Fibroblast of lung (primary cell): ENCODE results near the gene COPS4. TPM values are rescaled to one million over a fixed set of nuclear protein-coding genes. Genes with fewer than 3 reads are reported as not detected.

Experiments used
- DNase-seq, 2 donors: peaks; one replicate each; pipeline versions ENCODE4 v3.0.0 to v3.0.0-alpha.2; 2010; ENCODE audit warnings: low read depth in 2 of 2
- H2AFZ ChIP-seq: 2 replicates; pipeline ENCODE4 v1.5.1; 2012; ENCODE audit warnings: low read length, control low read depth, inconsistent platforms
- H3K27ac ChIP-seq: 2 replicates; pipeline ENCODE4 v1.5.1; 2011; ENCODE audit warnings: low read length, control low read depth; ENCODE audit not compliant: insufficient read depth
- H3K27me3 ChIP-seq: 2 replicates; pipeline ENCODE4 v1.5.1; 2011; ENCODE audit warnings: mild to moderate bottlenecking, low read length; ENCODE audit not compliant: control insufficient read depth, insufficient read depth
- H3K36me3 ChIP-seq: 2 replicates; pipeline ENCODE4 v1.5.1; 2011; ENCODE audit warnings: low read length; ENCODE audit not compliant: control insufficient read depth, insufficient read depth
- H3K4me1 ChIP-seq: 2 replicates; pipeline ENCODE4 v1.5.1; 2011; ENCODE audit warnings: low read length; ENCODE audit not compliant: control insufficient read depth, insufficient read depth; ENCODE audit errors: extremely low read depth
- H3K4me2 ChIP-seq: 2 replicates; pipeline ENCODE4 v1.5.1; 2011; ENCODE audit warnings: low read length, control low read depth; ENCODE audit not compliant: insufficient read depth; ENCODE audit errors: extremely low read depth
- H3K4me3 ChIP-seq, 4 experiments: fragments of 200-600 bp in 1 of 4; sonication (generic) in 1 of 4; replicated peaks in 1 of 4; 2 replicates each; pipeline ENCODE4 v1.5.1; 2011 to 2016; ENCODE audit warnings: low read length in 4 of 4, low read depth in 3 of 4, mild to moderate bottlenecking in 3 of 4, control low read depth in 2 of 4, inconsistent platforms in 1 of 4, mixed read lengths in 1 of 4; ENCODE audit not compliant: insufficient read depth in 1 of 4; ENCODE audit errors: control extremely low read depth in 1 of 4
- H3K79me2 ChIP-seq: 2 replicates; pipeline ENCODE4 v1.5.1; 2012; ENCODE audit warnings: mild to moderate bottlenecking, low read length, inconsistent platforms; ENCODE audit not compliant: control insufficient read depth, insufficient read depth
- H3K9ac ChIP-seq: 2 replicates; pipeline ENCODE4 v1.5.1; 2011; ENCODE audit warnings: mild to moderate bottlenecking, low read length, control low read depth; ENCODE audit not compliant: insufficient read depth
- H3K9me3 ChIP-seq: 2 replicates; pipeline ENCODE4 v1.5.1; 2012; ENCODE audit warnings: low read depth, low read length; ENCODE audit not compliant: control insufficient read depth, insufficient read depth
- H4K20me1 ChIP-seq: 2 replicates; pipeline ENCODE4 v1.5.1; 2011; ENCODE audit warnings: low read length; ENCODE audit not compliant: control insufficient read depth, insufficient read depth; ENCODE audit errors: extremely low read depth
- EZH2 ChIP-seq: IDR thresholded peaks from 2 replicates; pipeline ENCODE4 v1.5.1; 2012; ENCODE audit warnings: low read length, control low read depth, mild to moderate bottlenecking; ENCODE audit errors: missing control alignments
- polyA plus RNA-seq, 2 donors: library from polyadenylated mRNA; depleted of rRNA in 1 of 2; stranded (reverse) in 1 of 2; unstranded in 1 of 2; fragments of >200 nt; gene quantifications; 2 replicates each; pipeline ENCODE4 v1.2.1, GENCODE V29; 2011 to 2012; ENCODE audit warnings: missing spikeins in 1 of 2
- total RNA-seq: library from RNA; depleted of rRNA; stranded (reverse); fragments of >200 nt; gene quantifications from 2 replicates; pipeline ENCODE4 v1.2.1, GENCODE V29; 2014
- TF ChIP-seq, protein P1 (sequence below), 2 donors: IDR thresholded peaks in 1 of 2; conservative IDR thresholded peaks in 1 of 2; 1 replicate in 1 of 2; 2 replicates in 1 of 2; pipeline ENCODE4 v1.5.1; 2011 to 2012; ENCODE audit warnings: low read length in 2 of 2, control low read depth in 1 of 2, inconsistent platforms in 1 of 2, low read depth in 1 of 2, mild to moderate bottlenecking in 1 of 2

COPS4 gene
- total and polyA plus RNA-seq, 2 donors (not counting 1 experiment from before 2014, with no cell fraction given) = 82.3 to 128 TPM

DNA sequence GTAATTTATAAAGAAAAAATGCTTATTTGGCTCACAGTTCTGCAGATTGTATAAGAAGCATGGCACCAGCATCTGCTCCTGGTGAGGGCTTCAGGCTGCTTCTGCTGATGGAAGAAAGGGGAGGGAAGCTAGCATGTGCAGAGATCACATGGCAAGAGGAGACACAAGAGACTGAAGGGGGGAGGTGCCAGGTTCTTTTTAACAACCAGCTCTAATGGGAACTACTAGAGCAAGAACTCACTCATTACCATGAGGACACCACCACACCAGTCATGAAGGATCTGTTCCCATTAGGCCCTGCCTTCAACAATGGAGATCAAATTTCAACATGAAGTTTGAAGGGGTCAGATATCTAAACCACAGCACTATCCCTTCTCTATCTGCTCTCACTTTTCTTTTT is 9.4 kb upstream of the COPS4 start:
- TF ChIP-seq EZH2 = no peak
- TF ChIP-seq, protein P1, sequence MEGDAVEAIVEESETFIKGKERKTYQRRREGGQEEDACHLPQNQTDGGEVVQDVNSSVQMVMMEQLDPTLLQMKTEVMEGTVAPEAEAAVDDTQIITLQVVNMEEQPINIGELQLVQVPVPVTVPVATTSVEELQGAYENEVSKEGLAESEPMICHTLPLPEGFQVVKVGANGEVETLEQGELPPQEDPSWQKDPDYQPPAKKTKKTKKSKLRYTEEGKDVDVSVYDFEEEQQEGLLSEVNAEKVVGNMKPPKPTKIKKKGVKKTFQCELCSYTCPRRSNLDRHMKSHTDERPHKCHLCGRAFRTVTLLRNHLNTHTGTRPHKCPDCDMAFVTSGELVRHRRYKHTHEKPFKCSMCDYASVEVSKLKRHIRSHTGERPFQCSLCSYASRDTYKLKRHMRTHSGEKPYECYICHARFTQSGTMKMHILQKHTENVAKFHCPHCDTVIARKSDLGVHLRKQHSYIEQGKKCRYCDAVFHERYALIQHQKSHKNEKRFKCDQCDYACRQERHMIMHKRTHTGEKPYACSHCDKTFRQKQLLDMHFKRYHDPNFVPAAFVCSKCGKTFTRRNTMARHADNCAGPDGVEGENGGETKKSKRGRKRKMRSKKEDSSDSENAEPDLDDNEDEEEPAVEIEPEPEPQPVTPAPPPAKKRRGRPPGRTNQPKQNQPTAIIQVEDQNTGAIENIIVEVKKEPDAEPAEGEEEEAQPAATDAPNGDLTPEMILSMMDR (conservative IDR thresholded peaks at IDR 0.05 in 1 of 2, IDR thresholded peaks at IDR 0.05 in 1 of 2; ENCODE audit: low read depth in 1 of 2, low read length in 2 of 2) = no peak
- DNase-seq = no peak
- Histone ChIP-seq H3K4me1 (no peaks in the 10 kb centered on the region), H3K27ac (no peak overlapping the region), H3K36me3 (no peaks in the 10 kb centered on the region), H3K4me2 (no peak overlapping the region), H3K79me2 (no peaks in the 10 kb centered on the region), H2AFZ (no peak overlapping the region), H3K4me3 (no peak overlapping the region), H4K20me1 (no peaks in the 10 kb centered on the region), H3K27me3 (peaks cover 2% of the 10 kb centered on the region), H3K9me3 (no peaks in the 10 kb centered on the region), H3K9ac (no peak overlapping the region)

DNA sequence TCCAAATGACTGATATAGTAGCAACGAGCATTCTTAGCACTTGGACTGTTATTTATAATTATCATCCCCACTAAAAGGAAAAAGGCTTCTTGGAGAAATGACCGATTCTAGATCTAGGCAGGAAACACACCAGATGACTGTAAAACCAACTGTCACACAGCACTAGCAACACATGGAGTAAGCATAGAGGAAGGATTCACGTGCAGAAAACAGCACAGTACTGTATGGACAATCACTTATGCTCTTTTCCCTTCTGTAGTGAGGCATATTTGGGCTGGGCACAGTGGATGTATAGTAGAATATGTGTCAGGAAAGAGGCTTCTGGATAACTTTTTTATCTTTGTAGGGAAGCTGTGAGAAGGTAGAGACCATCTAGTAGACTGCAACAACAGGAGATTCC is 6.0 kb upstream of the COPS4 start:
- no peak overlapping the region for H3K4me3 ChIP-seq
- no peaks in the 10 kb centered on the region for H4K20me1 ChIP-seq
- DNase-seq = no peak
- no peak overlapping the region for H3K9ac ChIP-seq
- no peak overlapping the region for H3K27ac ChIP-seq
- no peaks in the 10 kb centered on the region for H3K9me3 ChIP-seq
- no peaks in the 10 kb centered on the region for H3K4me1 ChIP-seq
- no peak overlapping the region for H3K4me2 ChIP-seq
- no peak overlapping the region for H2AFZ ChIP-seq
- H3K36me3 ChIP-seq = no peaks in the 10 kb centered on the region
- no peaks in the 10 kb centered on the region for H3K79me2 ChIP-seq
- H3K27me3 ChIP-seq = peaks cover 2% of the 10 kb centered on the region
- TF ChIP-seq, protein P1 (conservative IDR thresholded peaks at IDR 0.05 in 1 of 2, IDR thresholded peaks at IDR 0.05 in 1 of 2; ENCODE audit: low read depth in 1 of 2, low read length in 2 of 2) = no peak
- TF ChIP-seq EZH2 = no peak

DNA sequence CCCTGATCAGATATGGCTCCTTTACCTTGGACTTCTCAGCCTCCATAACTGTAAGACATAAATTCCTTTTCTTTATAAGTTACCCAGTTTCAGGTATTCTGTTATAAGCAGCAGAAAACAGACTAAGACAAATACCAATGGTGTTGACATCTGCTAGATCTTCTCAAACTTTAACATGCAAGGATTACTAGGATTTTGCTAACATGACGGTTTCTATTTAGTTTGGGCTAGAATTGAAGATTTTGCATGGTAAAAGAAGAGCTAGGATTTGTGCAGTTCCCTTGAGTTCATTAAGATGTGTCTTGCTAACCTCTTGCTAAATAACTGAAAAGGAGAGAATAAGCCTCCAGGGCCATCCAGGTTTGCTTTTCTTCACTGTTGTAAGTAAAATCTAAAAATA is 5.3 kb upstream of the COPS4 start:
- Histone ChIP-seq H3K9ac (no peak overlapping the region), H3K4me3 (no peak overlapping the region), H3K27ac (no peak overlapping the region), H3K79me2 (no peaks in the 10 kb centered on the region), H3K36me3 (no peaks in the 10 kb centered on the region), H3K27me3 (peaks cover 2% of the 10 kb centered on the region), H4K20me1 (no peaks in the 10 kb centered on the region), H3K4me2 (no peak overlapping the region), H2AFZ (no peak overlapping the region), H3K9me3 (no peaks in the 10 kb centered on the region), H3K4me1 (no peaks in the 10 kb centered on the region)
- no peak for DNase-seq
- TF ChIP-seq, protein P1 (conservative IDR thresholded peaks at IDR 0.05 in 1 of 2, IDR thresholded peaks at IDR 0.05 in 1 of 2; ENCODE audit: low read depth in 1 of 2, low read length in 2 of 2) = no peak
- TF ChIP-seq EZH2 = no peak
